NCI-H2171 (cell line): ENCODE results near the gene MAJIN.

Source experiments
- DNase-seq: peaks from one replicate; lab custom pipeline; 2025; lab: John Stamatoyannopoulos, UW

Gene MAJIN

GRCh38 chr11:64892411-64892831, 79.5 kb downstream of the MAJIN start:
- no peak for DNase-seq

GRCh38 chr11:64891880-64892279, 80.0 kb downstream of the MAJIN start:
- no peak for DNase-seq

GRCh38 chr11:64891215-64891848, 80.6 kb downstream of the MAJIN start:
- no peak for DNase-seq

- peak; percentile 16 for DNase-seq
These were observed 81.4 kb downstream of the MAJIN start for GRCh38 chr11:64890522-64890939.

GRCh38 chr11:64888729-64889511, 83.0 kb downstream of the MAJIN start:
- no peak for DNase-seq

- no peak for DNase-seq
These were observed 83.5 kb downstream of the MAJIN start for GRCh38 chr11:64888406-64888728.
